Head of caudate nucleus (tissue), 42 donors: ENCODE measurements around the gene TSKU.

Experiments used
- DNase-seq, 42 donors: peaks; one replicate each; pipeline versions ENCODE4 v3.0.0 to v3.0.0-alpha.2; 2020 to 2021; ENCODE audit warnings: mixed read lengths in 7 of 42
- intact Hi-C: fragments of 100-400 bp; cut with DNase I; formaldehyde crosslinking; loops from one replicate; pipeline ENCODE4 v1.15.0; 2022

Gene TSKU

GRCh38 chr11:76750067-76750466 is 33.1 kb upstream of the TSKU start:
- DNase-seq: no peak
- intact Hi-C loops: no loop called here

GRCh38 chr11:76750746-76751145 is 32.4 kb upstream of the TSKU start:
- intact Hi-C loops: no loop called here
- no peak for DNase-seq

GRCh38 chr11:76752321-76753143 is 30.6 kb upstream of the TSKU start:
- intact Hi-C loops: no loop called here
- DNase-seq: peak in 2 of 42 donors; percentile 12 to 23

- intact Hi-C loops: no loop called here
- peak in 1 of 42 donors; percentile 1 for DNase-seq
Measured at GRCh38 chr11:76753449-76753848, 29.7 kb upstream of the TSKU start.

- intact Hi-C loops: no loop called here
- DNase-seq: no peak
Measured at GRCh38 chr11:76753950-76754349, 29.2 kb upstream of the TSKU start.

GRCh38 chr11:76756341-76756741 is 26.8 kb upstream of the TSKU start:
- peak in 3 of 42 donors; percentile 12 to 38 (median 30) for DNase-seq
- intact Hi-C loops: no loop called here

GRCh38 chr11:76758311-76758710 is 24.8 kb upstream of the TSKU start:
- intact Hi-C loops: no loop called here

GRCh38 chr11:76759092-76759491 is 24.1 kb upstream of the TSKU start:
- intact Hi-C loops: no loop called here
- no peak for DNase-seq

More at GRCh38 chr11:76758311-76758710, 24.8 kb upstream of the TSKU start:
- DNase-seq: no peak

GRCh38 chr11:76759517-76759916 is 23.6 kb upstream of the TSKU start:
- intact Hi-C loops: no loop called here
- DNase-seq: peak in 1 of 42 donors; percentile 5

GRCh38 chr11:76760236-76760635 is 22.9 kb upstream of the TSKU start:
- intact Hi-C loops: no loop called here
- no peak for DNase-seq

GRCh38 chr11:76761718-76762355 is 21.3 kb upstream of the TSKU start:
- intact Hi-C loops: no loop called here

GRCh38 chr11:76762356-76762752 is 20.8 kb upstream of the TSKU start:
- no peak for DNase-seq
- intact Hi-C loops: no loop called here

More at GRCh38 chr11:76761718-76762355, 21.3 kb upstream of the TSKU start:
- DNase-seq: no peak

- intact Hi-C loops: no loop called here
- no peak for DNase-seq
Measured at GRCh38 chr11:76762867-76763572, 20.1 kb upstream of the TSKU start.

- intact Hi-C loops: no loop called here
- peak in 18 of 42 donors; percentile 22 to 72 (median 37) for DNase-seq
Measured at GRCh38 chr11:76763573-76764346, 19.4 kb upstream of the TSKU start.

GRCh38 chr11:76764941-76765665 is 18.1 kb upstream of the TSKU start:
- intact Hi-C loops: no loop called here
- no peak for DNase-seq

- intact Hi-C loops: no loop called here
- DNase-seq: no peak
Measured at GRCh38 chr11:76765863-76766350, 17.2 kb upstream of the TSKU start.

GRCh38 chr11:76766521-76766920 is 16.6 kb upstream of the TSKU start:
- intact Hi-C loops: no loop called here
- DNase-seq: no peak

GRCh38 chr11:76767659-76768058 is 15.5 kb upstream of the TSKU start:
- no peak for DNase-seq
- intact Hi-C loops: no loop called here
